GM12864 (cell line): Measurements from ENCODE around the gene TMEM74B.
"Not testable (repeated sequence)": the region's sequence is repeated elsewhere in the genome, so short reads cannot be mapped to it uniquely, and the experiment has no call there.

Experiments
- DNase-seq: peaks from one replicate; pipeline ENCODE4 v3.0.0-alpha.2; 2011; ENCODE audit warnings: low read depth
- H3K4me3 ChIP-seq: 2 replicates; pipeline ENCODE4 v1.5.1; 2011; ENCODE audit warnings: mild to moderate bottlenecking, low read depth, low read length, control low read depth
- CTCF ChIP-seq: IDR thresholded peaks from 2 replicates; pipeline ENCODE4 v1.5.1; 2011; ENCODE audit warnings: low read depth, mild to moderate bottlenecking, moderate library complexity, low read length, control low read depth, inconsistent platforms; ENCODE audit errors: missing control alignments

Gene TMEM74B

DNA sequence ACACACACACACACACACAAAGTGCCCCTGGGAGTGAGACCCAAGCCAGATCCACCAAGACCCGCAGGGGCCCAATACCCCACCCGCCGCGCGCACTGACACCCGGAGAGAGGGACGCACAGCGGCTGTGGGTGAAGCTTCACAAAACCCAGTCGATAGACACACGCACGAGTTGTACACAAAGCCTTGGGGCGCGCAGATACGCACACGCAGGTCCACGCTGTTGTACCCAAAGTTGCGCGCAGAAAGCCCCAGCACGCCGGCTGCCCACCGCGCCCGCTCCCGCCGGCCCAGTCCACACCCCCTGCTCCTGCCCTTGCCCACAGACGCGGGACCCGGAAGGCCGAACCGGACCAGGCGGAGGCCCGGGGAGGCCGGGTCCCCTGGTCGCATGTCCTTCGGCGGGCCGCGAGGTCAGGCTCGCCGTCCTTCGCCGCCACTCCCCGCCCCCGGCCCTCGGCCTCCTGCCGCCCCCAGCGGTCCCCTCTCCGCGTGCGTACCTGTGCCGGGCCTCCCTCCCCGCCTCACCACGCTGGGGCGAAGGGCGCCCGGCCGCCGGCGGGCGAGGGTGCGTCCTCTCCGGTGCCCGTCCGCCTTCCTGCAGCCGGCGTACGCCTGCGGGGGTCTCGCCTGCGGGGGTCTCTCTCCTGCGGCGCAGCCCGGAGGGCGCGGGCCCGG, at the start of gene TMEM74B:
TSS of gene TMEM74B (minus strand) at position 344 of the 678 bp plus-strand sequence. CDS start 1,180 bp downstream, outside the sequence.
- no peak for TF ChIP-seq CTCF
- H3K4me3 ChIP-seq, result no peak within 1 kb of the TSS; the same call in 1 of the 2 replicates
- DNase-seq, result no peak

GRCh38 chr20:1232286-1233111, 47.7 kb upstream of the TMEM74B start:
- TF ChIP-seq CTCF, result no peak
- no peak for DNase-seq
- no peak overlapping the region for H3K4me3 ChIP-seq

- DNase-seq, result no peak
- H3K4me3 ChIP-seq, result no peak overlapping the region
- TF ChIP-seq CTCF, result no peak
These were observed 44.8 kb upstream of the TMEM74B start for GRCh38 chr20:1229541-1229940.

- H3K4me3 ChIP-seq, result peak within 1 kb of the TSS; percentile 59
- DNase-seq, result no peak
- TF ChIP-seq CTCF, result no peak
These were observed 41.2 kb upstream of the TMEM74B start, which contains the start of gene RAD21L1 for GRCh38 chr20:1225783-1226654. Gene RAD21L1, plus strand, starts transcription at chr20:1226044. Its CDS starts 2,410 bp downstream, at chr20:1228454.

DNA sequence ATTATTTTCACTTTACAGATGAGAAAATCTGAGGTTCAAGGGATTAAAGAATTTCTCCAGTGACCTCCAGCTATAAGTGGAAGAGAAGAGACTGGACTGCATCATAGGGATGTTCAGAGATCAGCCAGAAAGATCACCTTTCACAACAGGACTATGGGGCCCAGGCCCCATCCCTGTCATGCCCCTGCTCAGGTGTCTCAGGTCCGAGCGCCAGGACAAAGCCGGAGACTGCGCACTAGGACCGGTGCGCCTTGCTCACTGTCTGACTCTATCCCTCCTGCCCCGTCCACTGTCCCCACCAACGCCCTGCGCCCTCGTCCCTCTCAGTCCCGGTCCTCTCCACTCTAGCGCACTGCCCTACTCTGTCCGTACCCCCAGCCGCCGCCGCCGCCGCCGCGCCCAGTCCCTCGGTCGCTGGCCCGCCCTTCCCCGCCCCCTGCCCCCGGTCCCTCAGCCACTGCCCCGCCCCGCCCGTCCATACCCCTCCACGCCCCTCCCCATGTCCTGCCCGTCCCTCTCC, 40.5 kb upstream of the TMEM74B start:
- TF ChIP-seq CTCF, result no peak
- DNase-seq, result no peak
- H3K4me3 ChIP-seq, result no peak overlapping the region

DNA sequence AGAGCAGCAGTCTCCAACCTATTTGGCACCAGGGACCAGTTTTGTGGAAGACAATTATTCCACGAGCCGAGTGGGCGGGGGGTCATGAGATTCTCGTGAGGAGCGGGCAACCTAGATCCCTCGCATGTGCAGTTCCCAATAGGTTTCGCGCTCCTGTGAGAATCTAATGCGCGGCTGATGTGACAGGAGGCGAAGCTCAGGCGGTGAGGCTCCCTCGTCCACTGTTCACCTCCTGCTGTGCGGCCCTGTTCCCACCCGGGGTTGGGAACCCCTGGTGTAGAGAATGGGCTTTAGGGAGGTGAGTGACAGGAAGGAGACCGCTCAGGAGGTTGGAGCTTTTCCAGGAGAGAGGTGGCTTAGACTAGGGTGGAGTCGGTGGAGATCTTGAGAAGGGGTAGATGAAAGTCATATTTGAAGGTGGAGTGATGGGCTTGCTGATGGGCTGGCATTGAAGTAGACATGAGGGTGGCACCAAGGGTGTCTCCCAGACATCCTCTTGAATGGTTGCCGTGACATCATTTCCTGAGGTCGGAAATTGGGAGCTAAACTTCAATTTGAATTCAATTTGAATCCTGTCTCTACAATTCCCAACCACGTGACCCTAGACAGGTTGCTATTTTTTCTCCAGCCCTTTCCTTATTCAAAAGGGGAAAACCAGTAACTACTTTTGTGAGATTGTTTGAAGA, 39.6 kb upstream of the TMEM74B start:
- H3K4me3 ChIP-seq, result no peak overlapping the region

GRCh38 chr20:1222750-1223149, 38.0 kb upstream of the TMEM74B start:
- DNase-seq, H3K4me3 ChIP-seq: not testable (repeated sequence)

More for the DNA sequence above, 39.6 kb upstream of the TMEM74B start:
- no peak for TF ChIP-seq CTCF
- no peak for DNase-seq

- not testable (repeated sequence) for H3K4me3 ChIP-seq, DNase-seq
These were observed 32.0 kb upstream of the TMEM74B start for GRCh38 chr20:1216527-1217427.
